ENCODE measurements around the gene MYBPHL. TPM values are rescaled to one million over a fixed set of nuclear protein-coding genes. Genes with fewer than 3 reads are reported as not detected.

MYBPHL gene
- total RNA-seq, 2 donors from 2014 or later = not detected

GRCh38 chr1:109281680-109282496, 24.9 kb downstream of the MYBPHL start:
- Mint-ChIP-seq H3K9me3 (no peaks in the 10 kb centered on the region), H3K4me3 (peak overlapping the region; percentile 91), H3K27ac (peak overlapping the region in 1 of 2 donors; percentile 90), H3K4me1 (ENCODE audit: low read depth in 2 of 2) (peaks cover 16 to 18% of the 10 kb centered on the region in 2 donors), H3K36me3 (no peaks in the 10 kb centered on the region), H3K27me3 (no peaks in the 10 kb centered on the region)
- DNase-seq (ENCODE audit: low spot score) (no peak), ATAC-seq (no peak)

GRCh38 chr1:109280862-109281261, 25.9 kb downstream of the MYBPHL start:
- no peaks in the 10 kb centered on the region for H3K9me3 Mint-ChIP-seq
- H3K4me3 Mint-ChIP-seq = no peak overlapping the region
- H3K36me3 Mint-ChIP-seq = no peaks in the 10 kb centered on the region
- no peak for ATAC-seq
- peaks cover 16 to 18% of the 10 kb centered on the region in 2 donors for H3K4me1 Mint-ChIP-seq (ENCODE audit: low read depth in 2 of 2)
- DNase-seq (ENCODE audit: low spot score) = no peak
- no peaks in the 10 kb centered on the region for H3K27me3 Mint-ChIP-seq
- H3K27ac Mint-ChIP-seq = no peak overlapping the region

- DNase-seq (ENCODE audit: low spot score) = no peak
- H3K4me3 Mint-ChIP-seq = no peak overlapping the region
- H3K27me3 Mint-ChIP-seq = no peaks in the 10 kb centered on the region
- H3K36me3 Mint-ChIP-seq = no peaks in the 10 kb centered on the region
- peaks cover 16 to 18% of the 10 kb centered on the region in 2 donors for H3K4me1 Mint-ChIP-seq (ENCODE audit: low read depth in 2 of 2)
- H3K9me3 Mint-ChIP-seq = no peaks in the 10 kb centered on the region
- H3K27ac Mint-ChIP-seq = no peak overlapping the region
- ATAC-seq = no peak
These were observed 27.1 kb downstream of the MYBPHL start for GRCh38 chr1:109279615-109280278.

GRCh38 chr1:109277434-109278204, 29.2 kb downstream of the MYBPHL start:
- Mint-ChIP-seq H3K4me3 (no peak overlapping the region), H3K9me3 (no peaks in the 10 kb centered on the region), H3K27ac (peak overlapping the region in 1 of 2 donors; percentile 25), H3K27me3 (no peaks in the 10 kb centered on the region), H3K4me1 (ENCODE audit: low read depth in 2 of 2) (peaks cover 6 to 10% of the 10 kb centered on the region in 2 donors), H3K36me3 (no peaks in the 10 kb centered on the region)
- ATAC-seq (peak; percentile 68 to 83), DNase-seq (ENCODE audit: low spot score) (peak; percentile 73)

- Mint-ChIP-seq H3K9me3 (no peaks in the 10 kb centered on the region), H3K36me3 (no peaks in the 10 kb centered on the region), H3K4me1 (ENCODE audit: low read depth in 2 of 2) (peaks cover 4 to 6% of the 10 kb centered on the region in 2 donors), H3K27me3 (no peaks in the 10 kb centered on the region), H3K27ac (no peak overlapping the region), H3K4me3 (no peak overlapping the region)
- ATAC-seq = no peak
- no peak for DNase-seq (ENCODE audit: low spot score)
These were observed 31.0 kb downstream of the MYBPHL start for GRCh38 chr1:109275706-109276345.

- DNase-seq (ENCODE audit: low spot score) (no peak), ATAC-seq (no peak)
- H3K36me3 Mint-ChIP-seq = no peaks in the 10 kb centered on the region
- H3K9me3 Mint-ChIP-seq = no peaks in the 10 kb centered on the region
- no peak overlapping the region for H3K27ac Mint-ChIP-seq
- H3K4me3 Mint-ChIP-seq = no peak overlapping the region
- H3K27me3 Mint-ChIP-seq = no peaks in the 10 kb centered on the region
- peaks cover 4 to 6% of the 10 kb centered on the region in 2 donors for H3K4me1 Mint-ChIP-seq (ENCODE audit: low read depth in 2 of 2)
These were observed 32.0 kb downstream of the MYBPHL start for GRCh38 chr1:109274533-109275476.

- peaks cover 4 to 6% of the 10 kb centered on the region in 2 donors for H3K4me1 Mint-ChIP-seq (ENCODE audit: low read depth in 2 of 2)
- ATAC-seq = no peak
- no peak overlapping the region for H3K27ac Mint-ChIP-seq
- no peaks in the 10 kb centered on the region for H3K27me3 Mint-ChIP-seq
- DNase-seq (ENCODE audit: low spot score) = no peak
- no peak overlapping the region for H3K4me3 Mint-ChIP-seq
- H3K9me3 Mint-ChIP-seq = no peaks in the 10 kb centered on the region
- H3K36me3 Mint-ChIP-seq = no peaks in the 10 kb centered on the region
These were observed 33.1 kb downstream of the MYBPHL start for GRCh38 chr1:109273570-109274288.

GRCh38 chr1:109272831-109273547, 33.8 kb downstream of the MYBPHL start:
- ATAC-seq (no peak), DNase-seq (ENCODE audit: low spot score) (no peak)
- peaks cover 4 to 6% of the 10 kb centered on the region in 2 donors for H3K4me1 Mint-ChIP-seq (ENCODE audit: low read depth in 2 of 2)
- H3K27ac Mint-ChIP-seq = no peak overlapping the region
- H3K4me3 Mint-ChIP-seq = no peak overlapping the region
- H3K36me3 Mint-ChIP-seq = no peaks in the 10 kb centered on the region
- no peaks in the 10 kb centered on the region for H3K27me3 Mint-ChIP-seq
- no peaks in the 10 kb centered on the region for H3K9me3 Mint-ChIP-seq

GRCh38 chr1:109272021-109272799, 34.6 kb downstream of the MYBPHL start:
- DNase-seq (ENCODE audit: low spot score) (no peak), ATAC-seq (no peak)
- Mint-ChIP-seq H3K9me3 (no peaks in the 10 kb centered on the region), H3K36me3 (no peaks in the 10 kb centered on the region), H3K4me1 (ENCODE audit: low read depth in 2 of 2) (peaks cover 4 to 5% of the 10 kb centered on the region in 2 donors), H3K27ac (no peak overlapping the region), H3K27me3 (no peaks in the 10 kb centered on the region), H3K4me3 (no peak overlapping the region)

- Mint-ChIP-seq H3K27me3 (no peaks in the 10 kb centered on the region), H3K36me3 (no peaks in the 10 kb centered on the region), H3K4me3 (no peak overlapping the region), H3K9me3 (no peaks in the 10 kb centered on the region), H3K4me1 (ENCODE audit: low read depth in 2 of 2) (peaks cover 3 to 4% of the 10 kb centered on the region in 2 donors), H3K27ac (no peak overlapping the region)
- ATAC-seq = no peak
- DNase-seq (ENCODE audit: low spot score) = no peak
These were observed 35.4 kb downstream of the MYBPHL start for GRCh38 chr1:109271458-109271857.

GRCh38 chr1:109270623-109271317, 36.0 kb downstream of the MYBPHL start:
- no peaks in the 10 kb centered on the region for H3K36me3 Mint-ChIP-seq
- H3K27me3 Mint-ChIP-seq = no peaks in the 10 kb centered on the region
- DNase-seq (ENCODE audit: low spot score) = no peak
- no peak overlapping the region for H3K27ac Mint-ChIP-seq
- no peak for ATAC-seq
- peaks cover 3 to 4% of the 10 kb centered on the region in 2 donors for H3K4me1 Mint-ChIP-seq (ENCODE audit: low read depth in 2 of 2)
- H3K4me3 Mint-ChIP-seq = no peak overlapping the region
- H3K9me3 Mint-ChIP-seq = no peaks in the 10 kb centered on the region

Measured in natural killer cell treated with Interleukin-12 subunit alpha and Interleukin-12 subunit beta and Interleukin-15 and Interleukin-18, amount 100 ng/mL, for 72 hours (primary cell).